A549 (cell line): ENCODE data around the gene LAMA2. TPM values are rescaled to one million over a fixed set of nuclear protein-coding genes. Genes with fewer than 3 reads are reported as not detected.

Experiments
- ATAC-seq, 2 experiments: fragments of 200-7000 bp in 1 of 2; fragments of >200 bp in 1 of 2; cut with Nextera tagmentation in 1 of 2; cut with Tn5 transposase in 1 of 2; 3 replicates each; pipeline versions ENCODE4 v1.8.0 to v1.9.1; 2018 to 2020; ENCODE audit warnings: mild to moderate bottlenecking in 1 of 2, moderate library complexity in 1 of 2
- CTCF ChIA-PET: fragments of 300-600 bp; sonication (Branson Sonifier 250); formaldehyde crosslinking; extraction: SDS; loops from one replicate; lab custom pipeline; 2021; ENCODE audit warnings: antibody characterized with exemption, inconsistent platforms; lab: Yijun Ruan, JAX
- POLR2A ChIA-PET: fragments of 350-600 bp; formaldehyde crosslinking; extraction: SDS; loops from one replicate; lab custom pipeline; 2021; ENCODE audit warnings: antibody characterized with exemption, inconsistent platforms; lab: Yijun Ruan, JAX
- DNase-seq, 2 experiments: peaks; one replicate each; pipeline versions ENCODE4 v3.0.0 to v3.0.0-alpha.2; 2011 to 2016; ENCODE audit warnings: low read depth in 1 of 2, low spot score in 1 of 2
- FAIRE-seq: peaks from 2 replicates; lab custom pipeline; 2011; peaks lifted over from hg19 to GRCh38; lab: Jason Lieb, UNC
- H3K27ac ChIP-seq, 2 experiments: fragments of >200 bp; sonication (Bioruptor Twin); formaldehyde crosslinking; 3 replicates each; pipeline ENCODE4 v1.5.1; 2016 to 2017
- H3K4me1 ChIP-seq: fragments of >200 bp; sonication (Bioruptor Twin); formaldehyde crosslinking; 3 replicates; pipeline ENCODE4 v1.6.1; 2016
- H3K4me2 ChIP-seq: fragments of >200 bp; sonication (Bioruptor Twin); formaldehyde crosslinking; 3 replicates; pipeline ENCODE4 v1.6.1; 2016
- H3K4me3 ChIP-seq: fragments of >200 bp; sonication (Bioruptor Twin); formaldehyde crosslinking; 3 replicates; pipeline ENCODE4 v1.5.1; 2016
- H3K9me3 ChIP-seq: fragments of >200 bp; sonication (Bioruptor Twin); formaldehyde crosslinking; 3 replicates; pipeline ENCODE4 v1.6.1; 2016
- CHD2 ChIP-seq: fragments of 150-350 bp; IDR thresholded peaks from 2 replicates; pipeline ENCODE4 v1.6.1; 2014; ENCODE audit warnings: low read length; ENCODE audit not compliant: partially characterized antibody
- CHD4 ChIP-seq: fragments of 200-600 bp; sonication (generic); IDR thresholded peaks from 2 replicates; pipeline ENCODE4 v1.6.1; 2016; ENCODE audit warnings: antibody characterized with exemption, mild to moderate bottlenecking, borderline replicate concordance
- EHF ChIP-seq: fragments of 250-450 bp; sonication (Bioruptor Pico); IDR thresholded peaks from 2 replicates; pipeline ENCODE4 v1.5.0; 2020; ENCODE audit warnings: mild to moderate bottlenecking
- EP300 ChIP-seq, 2 experiments: fragments of >200 bp; sonication (Bioruptor Twin); formaldehyde crosslinking; IDR thresholded peaks; 2 replicates in 1 of 2; 3 replicates in 1 of 2; pipeline ENCODE4 v1.6.1; 2016 to 2017
- ESRRA ChIP-seq: fragments of 150-350 bp; IDR thresholded peaks from 2 replicates; pipeline ENCODE4 v1.6.1; 2014; ENCODE audit warnings: mild to moderate bottlenecking, low read length, borderline replicate concordance
- FOSB ChIP-seq: fragments of 250-450 bp; sonication (Bioruptor Pico); IDR thresholded peaks from 2 replicates; pipeline ENCODE4 v1.5.0; 2020; ENCODE audit warnings: mild to moderate bottlenecking, moderate library complexity
- FOSL2 ChIP-seq, 2 experiments: fragments of 450-650 bp in 1 of 2; fragments of >200 bp in 1 of 2; sonication (Bioruptor Twin) in 1 of 2; formaldehyde crosslinking; IDR thresholded peaks; 2 replicates each; pipeline versions ENCODE4 v1.5.0 to v1.6.1; 2016 to 2020; ENCODE audit warnings: mild to moderate bottlenecking in 1 of 2, moderate library complexity in 1 of 2
- HDAC2 ChIP-seq: fragments of 200-600 bp; sonication (generic); IDR thresholded peaks from 2 replicates; pipeline ENCODE4 v1.6.1; 2016
- HOXA7 ChIP-seq: fragments of 250-450 bp; sonication (Bioruptor Pico); IDR thresholded peaks from 2 replicates; pipeline ENCODE4 v1.5.0; 2020; ENCODE audit warnings: mild to moderate bottlenecking, moderate library complexity
- HOXB5 ChIP-seq: fragments of 250-450 bp; sonication (Bioruptor Pico); IDR thresholded peaks from 2 replicates; pipeline ENCODE4 v1.5.0; 2020; ENCODE audit warnings: mild to moderate bottlenecking, moderate library complexity
- JUN ChIP-seq, 2 experiments: fragments of >200 bp; sonication (Bioruptor Twin); formaldehyde crosslinking; IDR thresholded peaks; 2 replicates in 1 of 2; 3 replicates in 1 of 2; pipeline ENCODE4 v1.6.1; 2016 to 2017
- KDM5A ChIP-seq: fragments of 200-600 bp; sonication (generic); IDR thresholded peaks from 2 replicates; pipeline ENCODE4 v1.6.1; 2016; ENCODE audit warnings: antibody characterized with exemption, mild to moderate bottlenecking
- MYC ChIP-seq: IDR thresholded peaks from 2 replicates; pipeline ENCODE4 v1.6.1; 2012; ENCODE audit warnings: mild to moderate bottlenecking, inconsistent platforms, low read length, improper control_type of control experiment, borderline replicate concordance
- NFE2L2 ChIP-seq: fragments of 150-350 bp; conservative IDR thresholded peaks from 2 replicates; pipeline ENCODE4 v1.6.1; 2014; ENCODE audit warnings: low read length
- NR3C1 ChIP-seq: fragments of >200 bp; sonication (Bioruptor Twin); formaldehyde crosslinking; IDR thresholded peaks from 3 replicates; pipeline ENCODE4 v1.6.1; 2017
- PHF8 ChIP-seq: fragments of 200-600 bp; sonication (generic); IDR thresholded peaks from 2 replicates; pipeline ENCODE4 v1.6.1; 2016; ENCODE audit warnings: low read depth, mild to moderate bottlenecking, antibody characterized with exemption, moderate library complexity, borderline replicate concordance
- POLR2A ChIP-seq: IDR thresholded peaks from 2 replicates; pipeline ENCODE4 v1.6.1; 2012; ENCODE audit warnings: mild to moderate bottlenecking, low read length
- POLR2AphosphoS2 ChIP-seq: conservative IDR thresholded peaks from 2 replicates; pipeline ENCODE4 v1.6.1; 2012; ENCODE audit warnings: low read length, improper control_type of control experiment, inconsistent platforms
- RNF2 ChIP-seq: fragments of 200-600 bp; sonication (generic); IDR thresholded peaks from 2 replicates; pipeline ENCODE4 v1.6.1; 2016; ENCODE audit warnings: low read depth, mild to moderate bottlenecking, antibody characterized with exemption, moderate library complexity, borderline replicate concordance
- SMC3 ChIP-seq: fragments of >200 bp; sonication (Bioruptor Twin); formaldehyde crosslinking; IDR thresholded peaks from 3 replicates; pipeline ENCODE4 v1.6.1; 2018; ENCODE audit warnings: inconsistent platforms
- ZFP36 ChIP-seq: fragments of 450-650 bp; IDR thresholded peaks from 2 replicates; pipeline ENCODE4 v1.6.1; 2014; ENCODE audit warnings: borderline replicate concordance; ENCODE audit not compliant: partially characterized antibody
- ZNF302 ChIP-seq: fragments of 250-450 bp; sonication (Bioruptor Pico); IDR thresholded peaks from 2 replicates; pipeline ENCODE4 v1.9.0; 2021; ENCODE audit warnings: inconsistent platforms, mild to moderate bottlenecking, moderate library complexity
- ZSCAN20 ChIP-seq: fragments of 250-450 bp; sonication (Bioruptor Pico); IDR thresholded peaks from 2 replicates; pipeline ENCODE4 v1.8.0; 2022; ENCODE audit warnings: mild to moderate bottlenecking, moderate library complexity
- WGBS: methylation state at CpG from one replicate; pipeline ENCODE4 v1.1.6; 2017; ENCODE audit errors: missing lambda C conversion rate; 5-methylcytosine and 5-hydroxymethylcytosine counted together
- polyA plus RNA-seq, 4 experiments: library from polyadenylated mRNA; depleted of rRNA in 3 of 4; stranded (reverse); fragments of >200 nt; fragmentation: RNase III in 1 of 4; extraction: RNeasy Plus Mini Kit Qiagen cat#74134 plus additional on column Dnase treatment in 1 of 4; gene quantifications; 2 replicates in 3 of 4; 3 replicates in 1 of 4; pipeline ENCODE4 v1.2.3, GENCODE V29; 2011 to 2017
- TF ChIP-seq, protein P1 (sequence below): fragments of >200 bp; sonication (Bioruptor Twin); formaldehyde crosslinking; IDR thresholded peaks from 2 replicates; pipeline ENCODE4 v1.6.1; 2016
- TF ChIP-seq, protein P2 (sequence below): fragments of 150-350 bp; IDR thresholded peaks from 2 replicates; pipeline ENCODE4 v1.6.1; 2014; ENCODE audit warnings: low read depth, mild to moderate bottlenecking, low read length

LAMA2 gene
- polyA plus RNA-seq, 2 of the 4 experiments (the other 2 are of a cell fraction): 0.21 to 1.3 TPM

DNA sequence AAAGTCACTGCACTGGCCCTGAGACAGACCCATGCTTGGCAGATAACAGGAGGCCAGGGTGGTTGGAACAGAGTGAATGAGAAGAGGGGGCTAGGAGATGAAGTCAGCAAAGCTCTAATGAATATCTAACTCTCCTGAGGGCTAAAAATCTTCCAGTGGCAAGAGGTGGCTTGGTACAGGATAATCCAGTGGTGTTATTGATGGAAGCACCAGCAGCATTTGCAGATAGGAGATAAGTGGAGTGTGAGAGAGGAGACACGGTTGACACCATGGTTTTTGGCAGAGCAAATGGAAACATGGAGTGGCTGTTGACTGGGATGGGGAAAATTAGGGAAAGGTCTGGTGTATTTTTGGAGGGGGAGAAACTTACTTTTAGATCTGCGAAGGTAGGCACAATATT is 464.0 kb downstream of the LAMA2 start:
- CTCF ChIA-PET: no interaction called here
- H3K4me1 ChIP-seq: no peaks in the 10 kb centered on the region
- ATAC-seq (no peak), DNase-seq (no peak)
- 72% methylated on average over 2 of the region's 2 CpGs for WGBS
- TF ChIP-seq ZFP36: no peak
- TF ChIP-seq JUN (IDR thresholded peaks at IDR 0.05): no peak
- TF ChIP-seq RNF2: no peak
- TF ChIP-seq HDAC2: no peak
- no peak for TF ChIP-seq NR3C1
- TF ChIP-seq POLR2A: no peak
- TF ChIP-seq FOSB: no peak
- TF ChIP-seq EHF: no peak
- TF ChIP-seq HOXA7 (CRISPR knock-in tag): no peak
- no peak for TF ChIP-seq ZSCAN20
- TF ChIP-seq CHD4: no peak
- TF ChIP-seq, all 56 proteins: peak for 0
- Histone ChIP-seq H3K27ac (no peak overlapping the region), H3K9me3 (no peaks in the 10 kb centered on the region), H3K4me2 (no peak overlapping the region), H3K4me3 (no peak overlapping the region)
- no peak for FAIRE-seq
- POLR2A ChIA-PET: no interaction called here

DNA sequence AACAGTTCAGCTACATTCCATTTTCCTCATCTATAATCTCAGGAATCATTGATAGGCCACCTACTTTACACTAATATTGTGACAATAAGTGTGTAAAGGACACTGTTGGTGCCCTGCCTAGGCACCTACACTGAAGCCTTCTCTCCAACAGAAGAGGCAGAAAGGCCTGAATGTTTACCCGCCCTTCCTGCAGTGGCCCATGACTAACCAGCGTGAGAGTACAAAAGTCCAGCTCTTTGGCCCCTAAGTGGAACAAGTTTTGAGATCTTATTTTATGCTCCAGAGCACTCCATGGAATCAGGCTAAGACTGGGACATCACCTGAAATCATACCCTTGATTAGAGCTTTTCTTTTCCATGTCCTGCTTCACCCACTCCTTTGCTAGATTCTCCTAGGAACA is 467.3 kb downstream of the LAMA2 start:
- FAIRE-seq (no peak), DNase-seq (no peak), ATAC-seq (no peak)
- no peak overlapping the region for H3K4me2 ChIP-seq
- WGBS: 54% methylated on average over 2 of the region's 2 CpGs
- H3K4me3 ChIP-seq: no peak overlapping the region
- TF ChIP-seq HOXB5 (CRISPR knock-in tag): no peak
- TF ChIP-seq EHF: no peak
- no peak for TF ChIP-seq ESRRA
- TF ChIP-seq NR3C1: no peak
- TF ChIP-seq, protein P1, sequence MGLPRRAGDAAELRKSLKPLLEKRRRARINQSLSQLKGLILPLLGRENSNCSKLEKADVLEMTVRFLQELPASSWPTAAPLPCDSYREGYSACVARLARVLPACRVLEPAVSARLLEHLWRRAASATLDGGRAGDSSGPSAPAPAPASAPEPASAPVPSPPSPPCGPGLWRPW: no peak
- no peak for TF ChIP-seq PHF8
- TF ChIP-seq ZNF302 (CRISPR knock-in tag): no peak
- ChIA-PET POLR2A (no interaction called here), CTCF (no interaction called here)
- H3K4me1 ChIP-seq: no peaks in the 10 kb centered on the region
- no peaks in the 10 kb centered on the region for H3K9me3 ChIP-seq
- no peak overlapping the region for H3K27ac ChIP-seq

DNA sequence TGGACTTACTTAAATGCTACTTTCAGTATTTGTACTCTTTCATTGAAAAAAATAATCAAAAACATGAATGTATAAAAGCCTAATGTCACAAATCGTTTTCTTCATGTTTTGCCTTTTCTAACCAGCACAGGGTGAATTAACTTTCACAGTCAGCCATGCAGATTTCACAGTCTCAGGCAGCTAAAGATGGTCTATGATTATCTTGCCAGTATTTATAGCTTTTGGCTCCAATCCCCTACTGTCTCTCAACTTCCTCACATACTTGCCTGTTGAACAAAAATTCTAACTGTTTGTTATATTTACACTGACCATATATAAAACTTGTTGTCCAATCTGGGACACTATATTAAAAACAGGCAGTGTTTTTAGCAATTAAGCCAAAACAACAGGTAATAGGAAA is 468.9 kb downstream of the LAMA2 start:
- Histone ChIP-seq H3K4me3 (no peak overlapping the region), H3K9me3 (no peaks in the 10 kb centered on the region), H3K4me2 (no peak overlapping the region), H3K4me1 (no peaks in the 10 kb centered on the region), H3K27ac (no peak overlapping the region)
- CTCF ChIA-PET: no interaction called here
- FAIRE-seq (no peak), DNase-seq (no peak), ATAC-seq (no peak)
- 3% methylated on average over 1 of the region's 1 CpG for WGBS
- POLR2A ChIA-PET: no interaction called here
- TF ChIP-seq POLR2A (no peak), KDM5A (no peak), NFE2L2 (no peak), CHD2 (no peak), EP300 (IDR thresholded peaks at IDR 0.05) (no peak), FOSL2 (IDR thresholded peaks at IDR 0.05) (no peak), FOSL2 (CRISPR knock-in tag; IDR thresholded peaks at IDR 0.05) (no peak), MYC (no peak), HOXA7 (CRISPR knock-in tag) (no peak), POLR2AphosphoS2 (no peak), SMC3 (no peak)
- TF ChIP-seq, protein P2, sequence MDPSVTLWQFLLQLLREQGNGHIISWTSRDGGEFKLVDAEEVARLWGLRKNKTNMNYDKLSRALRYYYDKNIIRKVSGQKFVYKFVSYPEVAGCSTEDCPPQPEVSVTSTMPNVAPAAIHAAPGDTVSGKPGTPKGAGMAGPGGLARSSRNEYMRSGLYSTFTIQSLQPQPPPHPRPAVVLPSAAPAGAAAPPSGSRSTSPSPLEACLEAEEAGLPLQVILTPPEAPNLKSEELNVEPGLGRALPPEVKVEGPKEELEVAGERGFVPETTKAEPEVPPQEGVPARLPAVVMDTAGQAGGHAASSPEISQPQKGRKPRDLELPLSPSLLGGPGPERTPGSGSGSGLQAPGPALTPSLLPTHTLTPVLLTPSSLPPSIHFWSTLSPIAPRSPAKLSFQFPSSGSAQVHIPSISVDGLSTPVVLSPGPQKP: no peak
